Neural cell (in vitro differentiated cells): Measurements from ENCODE around the gene PPP1R3D. TPM values are rescaled to one million over a fixed set of nuclear protein-coding genes. Genes with fewer than 3 reads are reported as not detected.
"Not testable (repeated sequence)": the region's sequence is repeated elsewhere in the genome, so short reads cannot be mapped to it uniquely, and the experiment has no call there.

ENCODE experiments used
- H2AFZ ChIP-seq: fragments of 200-600, 300-800 bp; sonication (generic), shearing (Covaris generic); 2 replicates; pipeline ENCODE4 v1.6.0; 2014; ENCODE audit warnings: low read depth, mild to moderate bottlenecking, antibody characterized with exemption, low read length, moderate library complexity
- H3F3A ChIP-seq: fragments of 200-600 bp; shearing (Covaris generic); 2 replicates; pipeline ENCODE4 v1.6.1; 2016; ENCODE audit warnings: mild to moderate bottlenecking, moderate library complexity, mixed read lengths, antibody characterized with exemption, low read length; ENCODE audit not compliant: insufficient read depth, poor library complexity, severe bottlenecking
- H3K27ac ChIP-seq: fragments of 200-600, 300-800 bp; sonication (generic), shearing (Covaris generic); 2 replicates; pipeline ENCODE4 v1.5.1; 2014; ENCODE audit warnings: mild to moderate bottlenecking, low read length, moderate library complexity
- H3K27me3 ChIP-seq: fragments of 300-800, 200-600 bp; sonication (generic), shearing (Covaris generic); 2 replicates; pipeline ENCODE4 v1.6.0; 2014; ENCODE audit warnings: mild to moderate bottlenecking, low read depth, low read length, moderate library complexity; ENCODE audit not compliant: insufficient read depth
- H3K36me3 ChIP-seq: fragments of 300-800, 200-600 bp; sonication (generic), shearing (Covaris generic); 2 replicates; pipeline ENCODE4 v1.5.1; 2014; ENCODE audit warnings: mild to moderate bottlenecking, antibody characterized with exemption, low read length, moderate library complexity; ENCODE audit not compliant: insufficient read depth
- H3K4me2 ChIP-seq: fragments of 300-800, 200-600 bp; sonication (generic), shearing (Covaris generic); 2 replicates; pipeline ENCODE4 v1.6.0; 2014; ENCODE audit warnings: mild to moderate bottlenecking, low read length
- H3K4me3 ChIP-seq: fragments of 300-800, 200-600 bp; sonication (generic), shearing (Covaris generic); 2 replicates; pipeline ENCODE4 v1.5.1; 2014; ENCODE audit warnings: mild to moderate bottlenecking, low read length, moderate library complexity
- H3K79me2 ChIP-seq: fragments of 200-600 bp; shearing (Covaris generic); replicated peaks from 2 replicates; pipeline ENCODE4 v1.6.0; 2014; ENCODE audit warnings: mild to moderate bottlenecking, low read length, moderate library complexity; ENCODE audit not compliant: insufficient read depth
- H3K9ac ChIP-seq: fragments of 300-800, 200-600 bp; sonication (generic), shearing (Covaris generic); 2 replicates; pipeline ENCODE4 v1.6.1; 2016; ENCODE audit warnings: mild to moderate bottlenecking, low read length, mixed read lengths
- H3K9me2 ChIP-seq: fragments of 200-600 bp; shearing (Covaris generic); 2 replicates; pipeline ENCODE4 v1.6.1; 2016; ENCODE audit warnings: mild to moderate bottlenecking, low read length, mixed read lengths; ENCODE audit not compliant: insufficient read depth
- H3K9me3 ChIP-seq: fragments of 200-600, 300-800 bp; sonication (generic), shearing (Covaris generic); 2 replicates; pipeline ENCODE4 v1.6.1; 2016; ENCODE audit warnings: mild to moderate bottlenecking, mixed run types, low read length, moderate library complexity, mixed read lengths
- H4K20me1 ChIP-seq: fragments of 200-600 bp; shearing (Covaris generic); 2 replicates; pipeline ENCODE4 v1.6.1; 2016; ENCODE audit warnings: mild to moderate bottlenecking, mixed run types; ENCODE audit not compliant: insufficient read depth
- CTCF ChIP-seq: fragments of 450-650 bp; IDR thresholded peaks from 2 replicates; pipeline ENCODE4 v1.5.1; 2014; ENCODE audit warnings: antibody characterized with exemption, mild to moderate bottlenecking, moderate library complexity; ENCODE audit not compliant: poor library complexity, severe bottlenecking
- EP300 ChIP-seq: fragments of 450-650 bp; conservative IDR thresholded peaks from 2 replicates; pipeline ENCODE4 v1.6.1; 2014; ENCODE audit warnings: antibody characterized with exemption, mild to moderate bottlenecking, moderate library complexity; ENCODE audit not compliant: poor library complexity, severe bottlenecking
- EZH2 ChIP-seq: fragments of 200-600, 300-800 bp; shearing (Covaris generic), sonication (generic); IDR thresholded peaks from 2 replicates; pipeline ENCODE4 v1.6.1; 2014; ENCODE audit warnings: antibody characterized with exemption, low read length, borderline replicate concordance, mild to moderate bottlenecking; ENCODE audit not compliant: insufficient read depth, poor library complexity, severe bottlenecking
- MXI1 ChIP-seq: fragments of 450-650 bp; conservative IDR thresholded peaks from 2 replicates; pipeline ENCODE4 v1.6.1; 2014; ENCODE audit warnings: antibody characterized with exemption, mild to moderate bottlenecking; ENCODE audit not compliant: poor library complexity, severe bottlenecking
- POLR2AphosphoS5 ChIP-seq: IDR thresholded peaks from 2 replicates; pipeline ENCODE4 v1.6.1; 2012
- RAD21 ChIP-seq: fragments of 450-650 bp; conservative IDR thresholded peaks from 2 replicates; pipeline ENCODE4 v1.6.1; 2014; ENCODE audit warnings: antibody characterized with exemption, mild to moderate bottlenecking, moderate library complexity
- REST ChIP-seq: IDR thresholded peaks from 2 replicates; pipeline ENCODE4 v1.6.1; 2012; ENCODE audit warnings: borderline replicate concordance
- SMC3 ChIP-seq: fragments of 450-650 bp; conservative IDR thresholded peaks from 2 replicates; pipeline ENCODE4 v1.6.1; 2014; ENCODE audit warnings: antibody characterized with exemption, mild to moderate bottlenecking, moderate library complexity; ENCODE audit not compliant: poor library complexity
- TAF1 ChIP-seq: IDR thresholded peaks from 2 replicates; pipeline ENCODE4 v1.6.1; 2012; ENCODE audit warnings: low read depth
- polyA plus RNA-seq: library from polyadenylated mRNA; depleted of rRNA; stranded (reverse); fragments of >200 nt; gene quantifications from 2 replicates; pipeline ENCODE4 v1.2.3, GENCODE V29; 2014

Gene PPP1R3D
- polyA plus RNA-seq, 1 donor from 2014 or later = 1.6 TPM

- TF ChIP-seq REST = no peak
- Histone ChIP-seq H3K79me2 (no peaks in the 10 kb centered on the region), H3K9me3 (no peaks in the 10 kb centered on the region), H3K4me3 (no peak within 1 kb of the TSS), H3K9ac (no peak within 1 kb of the TSS), H3K9me2 (no peaks in the 10 kb centered on the region), H3K4me2 (no peak within 1 kb of the TSS), H2AFZ (no peak within 1 kb of the TSS), H3K27ac (no peak within 1 kb of the TSS), H3K36me3 (no peaks in the 10 kb centered on the region), H3K27me3 (no peaks in the 10 kb centered on the region), H3F3A (no peaks in the 10 kb centered on the region), H4K20me1 (no peaks in the 10 kb centered on the region)
Observed at GRCh38 chr20:59958123-59958522, 18.0 kb upstream of the PPP1R3D start, which contains the start of gene CDH26. CDH26 (plus strand) TSS chr20:59958423; CDS start chr20:59958727, 304 bp downstream.

- not testable (repeated sequence) for H3K27me3 ChIP-seq, H3K36me3 ChIP-seq, H3K4me3 ChIP-seq, H3K79me2 ChIP-seq, H4K20me1 ChIP-seq, H2AFZ ChIP-seq, H3K27ac ChIP-seq, H3F3A ChIP-seq, H3K9ac ChIP-seq, H3K9me3 ChIP-seq, H3K9me2 ChIP-seq, H3K4me2 ChIP-seq
Observed at GRCh38 chr20:59957568-59957967, 17.5 kb upstream of the PPP1R3D start.

- Histone ChIP-seq H3K36me3 (no peaks in the 10 kb centered on the region), H3K4me3 (no peak overlapping the region), H3K27me3 (no peaks in the 10 kb centered on the region), H3K9me2 (no peaks in the 10 kb centered on the region), H3K9me3 (no peaks in the 10 kb centered on the region), H2AFZ (no peak overlapping the region), H3K4me2 (no peak overlapping the region), H3K27ac (no peak overlapping the region), H3K9ac (no peak overlapping the region), H4K20me1 (no peaks in the 10 kb centered on the region), H3F3A (no peaks in the 10 kb centered on the region), H3K79me2 (no peaks in the 10 kb centered on the region)
- TF ChIP-seq TAF1 (no peak), MXI1 (no peak), SMC3 (peak; percentile 67), CTCF (peak; percentile 65), RAD21 (peak; percentile 52), REST (no peak), EZH2 (no peak), POLR2AphosphoS5 (no peak), EP300 (no peak)
Observed at GRCh38 chr20:59955131-59955796, 15.2 kb upstream of the PPP1R3D start.
